Umbilical cord (tissue), 2 donors: Measurements from ENCODE around the gene WWOX. TPM values are rescaled to one million over a fixed set of nuclear protein-coding genes. Genes with fewer than 3 reads are reported as not detected.

ENCODE experiments used
- DNase-seq: peaks from one replicate; pipeline ENCODE4 v3.0.0-alpha.2; 2015; ENCODE audit warnings: low spot score
- total RNA-seq: library from RNA; depleted of rRNA; stranded (reverse); fragments of >200 nt; gene quantifications from one replicate; pipeline ENCODE4 v1.2.3, GENCODE V29; 2014; ENCODE audit warnings: low replicate concordance; ENCODE audit not compliant: insufficient read depth

WWOX gene
- total RNA-seq, 1 donor from 2014 or later: 54.4 TPM

- DNase-seq: no peak
Observed at GRCh38 chr16:78522327-78522726, 422.9 kb downstream of the WWOX start.

GRCh38 chr16:78523212-78523985 is 423.9 kb downstream of the WWOX start:
- peak; percentile 5 for DNase-seq

GRCh38 chr16:78524066-78524595 is 424.7 kb downstream of the WWOX start:
- DNase-seq: no peak

- DNase-seq: no peak
Observed at GRCh38 chr16:78528265-78528664, 428.8 kb downstream of the WWOX start.

GRCh38 chr16:78529881-78530280 is 430.4 kb downstream of the WWOX start:
- no peak for DNase-seq

- DNase-seq: no peak
Observed at GRCh38 chr16:78530283-78530682, 430.8 kb downstream of the WWOX start.

- no peak for DNase-seq
Observed at GRCh38 chr16:78535098-78535497, 435.6 kb downstream of the WWOX start.

- no peak for DNase-seq
Observed at GRCh38 chr16:78537511-78537910, 438.1 kb downstream of the WWOX start.

GRCh38 chr16:78538292-78538691 is 438.8 kb downstream of the WWOX start:
- DNase-seq: no peak

- DNase-seq: no peak
Observed at GRCh38 chr16:78538919-78539318, 439.5 kb downstream of the WWOX start.

- DNase-seq: no peak
Observed at GRCh38 chr16:78542419-78542818, 443.0 kb downstream of the WWOX start.

- no peak for DNase-seq
Observed at GRCh38 chr16:78543023-78543422, 443.6 kb downstream of the WWOX start.

GRCh38 chr16:78549366-78549765 is 449.9 kb downstream of the WWOX start:
- peak; percentile 7 for DNase-seq

- no peak for DNase-seq
Observed at GRCh38 chr16:78551487-78552085, 452.1 kb downstream of the WWOX start.

GRCh38 chr16:78552106-78552675 is 452.7 kb downstream of the WWOX start:
- DNase-seq: no peak

- DNase-seq: no peak
Observed at GRCh38 chr16:78552716-78553115, 453.3 kb downstream of the WWOX start.

GRCh38 chr16:78553268-78554039 is 454.0 kb downstream of the WWOX start:
- DNase-seq: no peak

GRCh38 chr16:78556421-78556820 is 457.0 kb downstream of the WWOX start:
- DNase-seq: no peak

- DNase-seq: no peak
Observed at GRCh38 chr16:78560997-78561396, 461.5 kb downstream of the WWOX start.

- no peak for DNase-seq
Observed at GRCh38 chr16:78562111-78562510, 462.7 kb downstream of the WWOX start.

GRCh38 chr16:78562650-78563049 is 463.2 kb downstream of the WWOX start:
- DNase-seq: no peak

GRCh38 chr16:78563905-78564304 is 464.5 kb downstream of the WWOX start:
- no peak for DNase-seq
